DMS53 (cell line): Measurements from ENCODE around the gene EAF2.
A peak's percentile ranks its signal among the peaks of the same experiment; 100 is the strongest.
"Not testable (repeated sequence)": the region's sequence is repeated elsewhere in the genome, so short reads cannot be mapped to it uniquely, and the experiment has no call there.

ENCODE experiments used
- DNase-seq: peaks from one replicate; lab custom pipeline; 2025; lab: John Stamatoyannopoulos, UW

The EAF2 gene

DNA sequence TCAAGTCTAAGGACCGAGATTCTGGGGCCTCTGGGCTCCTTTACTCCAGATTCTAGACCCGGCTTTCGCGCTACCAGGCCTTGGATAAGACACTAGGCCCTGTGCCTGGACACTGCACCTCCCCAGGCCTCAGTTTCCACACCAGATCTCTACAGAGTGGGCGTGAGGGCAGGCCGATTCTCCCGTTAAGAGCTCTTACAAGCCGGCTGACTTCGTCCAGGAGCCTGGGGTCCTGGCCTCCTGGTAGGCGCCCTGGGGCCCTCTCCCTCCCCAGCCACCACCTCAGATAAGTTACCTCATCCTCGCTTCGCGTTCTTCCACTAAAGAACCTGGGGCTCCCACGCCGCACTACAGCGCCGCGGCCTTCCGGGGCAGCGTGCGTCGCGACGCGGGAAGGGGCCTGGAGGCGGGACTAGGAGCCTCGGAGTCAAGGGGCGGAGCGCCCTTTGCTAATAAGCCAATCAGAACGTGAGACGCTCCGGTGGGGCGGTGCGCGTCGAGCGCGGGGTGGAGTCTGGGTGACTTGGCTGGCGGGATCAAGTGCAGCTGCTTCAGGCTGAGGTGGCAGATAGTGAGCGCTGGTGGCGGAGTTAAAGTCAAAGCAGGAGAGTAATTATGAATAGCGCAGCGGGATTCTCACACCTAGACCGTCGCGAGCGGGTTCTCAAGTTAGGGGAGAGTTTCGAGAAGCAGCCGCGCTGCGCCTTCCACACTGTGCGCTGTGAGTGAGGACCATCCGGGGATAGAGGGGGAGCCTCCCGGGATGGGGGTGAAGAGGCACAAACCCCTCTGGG lies at the start of gene EAF2, which contains the start of gene IQCB1:
EAF2 (plus strand) TSS at position 539 of the 794 bp plus-strand sequence; CDS start at position 616, 77 bp downstream.
IQCB1 (minus strand) TSS at position 390 of the 794 bp plus-strand sequence. CDS start 6,100 bp downstream, outside the sequence.
- peak; percentile 97 for DNase-seq

DNA sequence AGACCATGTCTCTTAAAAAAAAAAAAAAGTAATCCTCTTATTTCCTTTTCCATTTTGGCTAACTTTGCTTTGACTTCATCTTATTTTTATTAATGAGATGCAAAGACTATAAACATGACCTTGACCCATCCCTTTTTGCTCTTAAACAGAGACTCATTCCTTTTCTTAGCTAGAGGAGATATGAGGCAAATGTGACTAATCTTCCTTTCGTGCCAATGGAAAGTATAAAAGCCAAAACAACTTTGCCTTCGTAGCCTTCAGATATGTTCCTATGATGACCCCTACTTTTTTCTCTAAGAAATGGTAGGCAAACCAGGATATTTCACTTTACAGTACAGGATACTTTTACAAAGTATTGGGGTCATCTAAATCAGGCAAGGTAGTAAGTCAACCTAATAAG lies 48.5 kb upstream of the EAF2 start:
- no peak for DNase-seq

DNA sequence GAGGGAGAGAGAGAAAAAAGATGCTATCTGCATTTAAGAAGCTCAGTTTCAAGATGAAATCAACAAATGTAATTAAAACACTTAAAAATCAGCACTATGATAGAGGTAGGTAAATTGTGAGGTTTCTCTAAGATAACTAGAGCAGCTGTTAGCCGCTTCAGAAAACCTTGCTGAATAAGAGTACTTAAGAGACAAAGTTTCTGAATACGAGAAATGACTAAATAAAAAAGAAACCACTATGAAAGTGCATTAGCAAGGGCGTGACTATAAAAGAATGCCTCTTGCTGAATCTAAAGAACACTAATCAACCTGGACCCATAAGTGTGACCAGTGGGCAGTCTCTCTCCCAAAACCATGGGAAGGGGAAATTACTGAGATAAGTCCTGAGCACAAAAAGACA lies 41.9 kb upstream of the EAF2 start:
- no peak for DNase-seq

- no peak for DNase-seq
These were observed 40.6 kb upstream of the EAF2 start for GRCh38 chr3:121794264-121794983.

DNA sequence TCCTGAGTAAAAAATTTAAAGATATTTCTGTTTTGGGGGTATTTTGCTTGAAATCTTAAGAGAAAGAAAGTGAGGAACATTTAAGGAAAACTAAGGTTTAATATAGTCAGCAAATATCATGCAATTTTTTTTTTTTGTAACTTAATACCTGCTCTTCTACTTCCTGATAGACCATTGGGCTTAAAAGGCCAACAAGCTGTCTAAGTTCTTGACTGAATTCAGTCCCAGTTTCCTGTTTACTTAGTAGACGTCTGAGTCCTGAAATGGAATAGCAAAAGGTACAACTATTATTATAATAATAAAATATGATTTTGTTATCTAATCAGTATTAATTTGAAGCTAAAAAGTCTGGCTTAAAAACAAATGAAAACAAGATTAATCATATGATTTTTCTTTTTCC lies 38.0 kb upstream of the EAF2 start:
- DNase-seq, result peak; percentile 63

DNA sequence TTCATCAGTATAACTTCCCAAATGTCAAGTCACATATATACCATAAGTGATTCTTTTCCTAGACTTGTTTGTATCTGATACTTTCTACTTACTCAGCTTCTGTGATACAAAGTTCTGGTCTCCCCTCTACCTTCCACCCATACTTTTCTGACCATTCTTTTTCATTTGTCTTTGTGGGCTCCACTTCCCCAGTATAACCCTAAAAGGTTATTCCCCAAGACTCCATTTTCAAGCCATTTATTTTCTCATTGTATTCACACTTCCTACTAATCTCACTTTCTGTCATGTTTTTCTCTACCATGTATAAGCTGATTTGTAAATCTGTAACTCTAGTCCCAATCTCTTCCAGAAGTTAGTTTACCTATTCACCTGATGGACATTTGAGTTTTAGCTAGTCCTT lies 34.1 kb upstream of the EAF2 start:
- no peak for DNase-seq

DNA sequence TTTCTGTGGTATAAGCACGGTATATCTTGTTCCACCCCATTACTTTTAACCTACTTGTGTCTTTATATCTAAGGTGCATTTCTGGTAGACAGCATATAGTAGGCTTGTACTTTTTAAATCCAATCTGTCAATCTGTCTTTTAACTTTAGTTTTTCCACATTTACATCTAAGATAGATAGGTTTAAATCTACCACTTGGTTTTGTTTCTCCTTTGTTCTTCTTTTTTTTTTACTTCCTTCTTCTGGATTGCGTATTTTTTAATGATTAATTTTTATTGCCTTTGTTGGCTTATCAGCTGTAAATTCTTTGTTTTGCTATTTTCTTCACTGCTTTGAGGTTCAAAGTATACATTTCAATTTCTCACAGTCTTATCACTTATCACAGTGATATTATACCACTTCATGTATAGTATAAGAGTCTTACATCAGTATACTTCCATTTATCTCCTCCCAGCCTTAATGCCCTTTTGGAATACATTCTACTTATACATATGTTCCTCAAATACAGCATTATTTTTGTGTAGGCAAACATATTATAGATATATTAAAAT lies 31.2 kb upstream of the EAF2 start:
- DNase-seq, result no peak

- DNase-seq, result no peak
These were observed 25.8 kb upstream of the EAF2 start for GRCh38 chr3:121809249-121809648.

DNA sequence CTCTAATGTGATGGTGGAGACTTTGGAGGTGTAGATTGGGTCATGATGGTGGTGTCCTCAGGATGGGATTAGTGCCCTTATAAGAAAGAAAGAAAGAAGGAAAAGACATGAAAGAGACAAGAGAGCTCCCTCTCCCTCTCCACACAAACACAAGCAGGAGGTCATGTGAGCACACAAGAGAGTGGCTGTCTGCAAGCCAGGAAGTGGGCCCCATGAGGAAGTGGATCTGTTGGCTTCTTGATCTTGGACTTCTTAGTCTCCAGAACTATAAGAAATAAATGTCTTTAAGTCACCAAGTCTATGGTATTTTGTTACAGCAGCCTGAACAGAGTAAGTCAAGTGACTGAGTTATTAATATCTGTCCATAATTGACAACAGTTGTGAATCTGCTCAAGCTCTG lies 17.3 kb upstream of the EAF2 start:
- no peak for DNase-seq

DNA sequence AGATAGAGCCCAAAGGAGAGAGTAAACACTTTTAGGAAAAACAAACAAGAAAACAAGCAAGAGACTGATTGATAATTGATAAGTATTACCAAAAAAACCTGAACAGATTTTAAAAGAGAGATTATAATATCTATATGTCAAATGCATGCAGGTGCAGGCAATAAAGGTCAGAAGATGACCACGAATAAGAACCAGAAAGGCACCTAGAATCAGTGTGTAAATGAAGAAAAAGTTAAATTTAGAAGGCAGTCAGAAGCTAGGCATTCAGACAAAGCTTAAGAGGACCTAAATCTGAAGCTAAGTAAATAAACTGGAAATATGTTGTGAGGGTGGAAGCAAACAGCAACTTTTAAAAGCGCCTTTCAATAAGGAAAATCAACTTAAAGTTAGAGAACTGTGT lies 16.4 kb upstream of the EAF2 start:
- DNase-seq, result no peak

DNA sequence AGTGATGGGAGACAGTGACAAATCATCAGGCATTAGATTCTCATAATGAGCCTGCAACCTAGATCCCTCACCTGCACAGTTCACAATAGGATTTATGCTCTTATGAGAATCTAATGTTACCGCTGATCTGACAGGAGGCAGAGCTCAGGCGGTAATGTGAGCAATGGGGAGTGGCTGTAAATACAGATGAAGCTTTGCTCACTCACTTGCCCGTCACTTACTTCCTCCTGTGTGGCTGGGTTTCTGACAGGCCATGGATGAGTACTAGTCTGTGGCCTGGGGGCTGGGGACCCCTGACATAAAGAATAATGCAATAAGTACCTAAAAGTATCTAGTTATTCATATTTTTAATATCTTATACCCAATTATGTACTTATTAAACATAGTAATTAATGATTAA lies 15.8 kb upstream of the EAF2 start:
- DNase-seq, result peak; percentile 10

DNA sequence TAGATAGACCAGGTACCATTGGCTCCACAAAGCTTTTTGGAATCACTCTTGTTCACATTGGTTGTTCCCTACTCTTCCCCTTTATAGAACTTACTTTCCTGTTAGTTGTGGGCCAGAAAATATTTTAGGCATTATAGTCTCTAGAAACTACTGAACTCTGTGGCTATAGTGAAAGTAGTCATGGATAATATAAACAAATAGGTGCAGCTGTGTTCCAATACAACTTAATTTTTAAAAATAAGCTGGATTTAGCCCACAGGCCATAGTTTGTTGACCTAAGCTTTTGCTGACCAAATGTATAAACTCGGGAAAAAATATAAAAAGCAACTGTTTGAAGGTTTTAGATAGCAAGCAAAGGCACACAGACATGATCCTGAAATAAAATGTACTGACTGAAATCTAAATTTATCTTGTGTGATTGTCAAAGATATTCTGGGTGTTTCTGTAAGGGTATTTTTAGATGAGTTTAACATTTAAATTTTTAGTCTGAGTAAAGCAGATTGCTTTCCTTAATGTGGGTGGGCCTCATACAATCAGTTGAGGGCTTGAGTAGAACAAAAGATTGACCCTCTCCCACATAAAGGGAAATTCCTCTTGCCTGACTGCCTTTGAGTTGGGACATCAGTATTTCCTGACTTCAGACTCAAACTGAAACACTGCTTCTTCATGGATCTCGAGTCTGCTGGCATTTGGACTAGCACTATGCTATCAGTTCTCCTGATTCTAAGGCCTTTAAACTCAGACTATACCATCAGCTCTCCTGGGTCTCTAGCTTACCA lies 13.4 kb upstream of the EAF2 start:
- DNase-seq, result no peak

GRCh38 chr3:121822973-121823372 lies 12.0 kb upstream of the EAF2 start:
- no peak for DNase-seq

GRCh38 chr3:121834157-121834670 lies 795 bp upstream of the EAF2 start:
- DNase-seq, result peak; percentile 50

DNA sequence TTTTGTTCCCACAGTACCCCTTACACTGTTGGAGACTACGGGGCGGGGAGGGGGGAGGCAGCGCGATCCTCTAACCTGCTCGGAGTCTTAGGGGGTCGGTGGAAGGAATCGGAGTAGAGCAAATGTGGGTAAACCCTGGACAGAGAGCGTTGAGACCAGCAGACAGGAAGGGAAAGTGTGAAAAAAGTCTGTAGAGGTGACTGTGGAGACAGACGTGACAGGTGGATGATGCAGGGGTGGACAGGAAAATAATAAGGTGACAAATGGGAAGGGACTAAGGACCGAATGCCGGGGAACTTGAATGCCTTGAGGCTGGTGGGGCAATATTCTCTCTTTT lies 424 bp downstream of the EAF2 start:
- peak; percentile 55 for DNase-seq

- DNase-seq, result no peak
These were observed 1.1 kb downstream of the EAF2 start for GRCh38 chr3:121836064-121836463.

DNA sequence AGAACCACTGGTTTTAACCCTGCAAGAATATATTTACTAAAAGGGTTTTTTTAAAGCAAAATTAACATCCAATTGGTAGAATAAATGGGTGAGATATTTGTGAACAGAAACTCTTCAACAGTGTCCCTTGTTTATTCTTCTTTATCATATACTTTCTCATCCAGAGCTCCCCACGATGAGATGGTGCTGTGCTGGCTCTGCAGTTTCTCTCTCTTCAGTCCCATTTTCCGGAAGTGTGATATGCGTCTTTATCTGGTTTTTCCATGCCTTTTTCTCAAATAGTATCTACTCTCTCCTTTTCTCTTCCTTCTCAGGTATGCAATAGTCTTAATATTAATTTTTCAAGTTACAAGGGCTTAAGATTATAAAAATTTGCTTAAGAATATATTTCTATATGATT lies 1.5 kb downstream of the EAF2 start:
- no peak for DNase-seq

- no peak for DNase-seq
These were observed 5.0 kb downstream of the EAF2 start for GRCh38 chr3:121839962-121840361.

GRCh38 chr3:121844892-121845291 lies 9.9 kb downstream of the EAF2 start:
- DNase-seq, result no peak

DNA sequence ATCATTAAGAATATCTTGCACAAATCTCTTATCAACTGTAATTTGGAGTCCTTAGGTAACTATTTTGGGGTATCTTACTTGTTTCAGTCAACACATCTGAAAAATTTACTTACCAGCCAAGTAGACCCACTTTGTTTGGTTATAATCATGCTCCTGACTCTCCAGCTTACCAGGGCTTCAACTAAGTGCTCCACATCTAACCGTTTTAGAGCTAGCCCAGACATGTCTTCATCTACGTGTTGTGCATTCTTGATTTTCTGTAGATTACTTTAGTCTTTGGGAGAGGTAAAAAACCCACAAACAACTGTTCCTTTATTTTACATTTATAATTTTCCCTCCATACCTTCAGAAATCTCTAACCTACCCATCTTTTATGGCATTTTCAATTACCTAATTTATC lies 17.2 kb downstream of the EAF2 start:
- no peak for DNase-seq

DNA sequence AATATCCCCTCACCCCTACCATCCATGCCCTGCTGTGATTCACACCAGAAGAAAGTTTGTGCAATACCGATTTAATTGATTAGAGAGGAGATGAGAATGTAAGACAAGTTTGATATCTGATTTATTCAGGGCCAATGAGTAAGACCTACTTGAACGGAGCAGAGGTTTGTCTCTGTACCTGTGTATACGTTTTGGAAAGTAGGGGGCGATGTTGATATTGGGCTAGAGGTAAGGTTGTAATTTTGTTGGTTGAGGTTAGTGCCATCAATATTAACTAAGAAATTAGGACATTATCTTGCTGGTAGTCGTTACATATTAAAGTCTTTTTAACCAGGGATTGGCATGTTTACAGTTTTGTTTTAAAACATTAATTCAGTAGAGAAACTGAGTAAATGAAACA lies 20.5 kb downstream of the EAF2 start:
- DNase-seq, result peak; percentile 48

- DNase-seq, result not testable (repeated sequence)
These were observed 22.8 kb downstream of the EAF2 start for GRCh38 chr3:121857778-121858177.
